H1 (cell line): Measurements from ENCODE around the gene HAVCR1. TPM values are rescaled to one million over a fixed set of nuclear protein-coding genes. Genes with fewer than 3 reads are reported as not detected.
"Not testable (repeated sequence)": the region's sequence is repeated elsewhere in the genome, so short reads cannot be mapped to it uniquely, and the experiment has no call there.

Source experiments
- CTCF ChIA-PET: fragments of 300-600 bp; sonication (Branson Sonifier 250); formaldehyde crosslinking; loops from one replicate; lab custom pipeline; 2021; ENCODE audit not compliant: partially characterized antibody; lab: Charles Lee
- POLR2A ChIA-PET: fragments of 300-600 bp; sonication (Branson Sonifier 250); formaldehyde crosslinking; loops from one replicate; lab custom pipeline; 2021; ENCODE audit warnings: inconsistent platforms; ENCODE audit not compliant: partially characterized antibody; lab: Charles Lee
- DNase-seq, 2 experiments: peaks; one replicate each; pipeline versions ENCODE4 v3.0.0 to v3.0.0-alpha.2; 2010 to 2022; ENCODE audit warnings: low spot score in 2 of 2, low read depth in 1 of 2, mixed read lengths in 1 of 2
- FAIRE-seq: peaks from 2 replicates; lab custom pipeline; 2011; peaks lifted over from hg19 to GRCh38; lab: Jason Lieb, UNC
- H2AFZ ChIP-seq: 2 replicates; pipeline ENCODE4 v1.8.1; 2012; ENCODE audit warnings: low read length, inconsistent platforms
- H2AK5ac ChIP-seq: 2 replicates; pipeline ENCODE4 v1.6.1; 2013; ENCODE audit warnings: low read depth, low read length
- H2BK120ac ChIP-seq: replicated peaks from 2 replicates; pipeline ENCODE3; 2013; ENCODE audit warnings: low read depth, low read length, inconsistent platforms
- H2BK12ac ChIP-seq: 2 replicates; pipeline ENCODE4 v1.6.1; 2013; ENCODE audit warnings: low read depth, low read length
- H2BK15ac ChIP-seq: 2 replicates; pipeline ENCODE4 v1.6.1; 2013; ENCODE audit warnings: low read length
- H2BK20ac ChIP-seq: 2 replicates; pipeline ENCODE4 v1.6.1; 2013; ENCODE audit warnings: low read length
- H2BK5ac ChIP-seq: 2 replicates; pipeline ENCODE4 v1.6.1; 2013; ENCODE audit warnings: low read depth, low read length
- H3K14ac ChIP-seq: 2 replicates; pipeline ENCODE4 v1.6.1; 2013; ENCODE audit warnings: inconsistent platforms; ENCODE audit not compliant: insufficient read length
- H3K18ac ChIP-seq: 2 replicates; pipeline ENCODE4 v1.6.1; 2013; ENCODE audit warnings: low read length; ENCODE audit errors: extremely low read depth
- H3K23ac ChIP-seq: 2 replicates; pipeline ENCODE4 v1.6.1; 2013; ENCODE audit warnings: inconsistent platforms; ENCODE audit not compliant: insufficient read length
- H3K23me2 ChIP-seq: 2 replicates; pipeline ENCODE4 v1.6.1; 2013; ENCODE audit warnings: low read depth, low read length
- H3K27ac ChIP-seq: 2 replicates; pipeline ENCODE4 v1.6.1; 2011; ENCODE audit warnings: low read depth, low read length, inconsistent platforms
- H3K27me3 ChIP-seq, 4 experiments: replicated peaks in 1 of 4; 1 replicate in 1 of 4; 2 replicates in 3 of 4; pipeline versions ENCODE4 v1.6.1 to v1.8.1; 2011 to 2013; ENCODE audit warnings: low read length in 3 of 4, mild to moderate bottlenecking in 3 of 4, inconsistent platforms in 2 of 4, mixed read lengths in 2 of 4, moderate library complexity in 1 of 4; ENCODE audit not compliant: control insufficient read depth in 3 of 4, insufficient read depth in 3 of 4; ENCODE audit errors: extremely low read depth in 1 of 4
- H3K36me3 ChIP-seq, 4 experiments: 2 replicates each; pipeline versions ENCODE4 v1.6.1 to v1.8.1; 2011 to 2013; ENCODE audit warnings: mild to moderate bottlenecking in 4 of 4, low read length in 3 of 4, moderate library complexity in 2 of 4, control low read depth in 1 of 4, inconsistent platforms in 1 of 4; ENCODE audit not compliant: insufficient read depth in 4 of 4, control insufficient read depth in 2 of 4
- H3K4ac ChIP-seq: replicated peaks from 2 replicates; pipeline ENCODE3; 2013; ENCODE audit warnings: low read length, low read depth, mixed read lengths, inconsistent platforms; ENCODE audit not compliant: insufficient read length
- H3K4me1 ChIP-seq, 4 experiments: replicated peaks in 1 of 4; 1 replicate in 1 of 4; 2 replicates in 3 of 4; pipeline versions ENCODE4 v1.6.1 to v1.8.1; 2011 to 2013; ENCODE audit warnings: low read length in 3 of 4, inconsistent platforms in 2 of 4, mixed read lengths in 1 of 4; ENCODE audit not compliant: insufficient read depth in 4 of 4, control insufficient read depth in 3 of 4
- H3K4me2 ChIP-seq, 2 experiments: 2 replicates each; pipeline versions ENCODE4 v1.6.1 to v1.8.1; 2011 to 2013; ENCODE audit warnings: low read depth in 2 of 2, low read length in 2 of 2, control low read depth in 1 of 2, inconsistent platforms in 1 of 2, mild to moderate bottlenecking in 1 of 2; ENCODE audit not compliant: insufficient read depth in 1 of 2
- H3K4me3 ChIP-seq, 4 experiments: fragments of 200-600, 300-600 bp in 1 of 4; sonication (generic), shearing (Covaris generic), sonication (Bioruptor Twin) in 1 of 4; 2 replicates each; pipeline versions ENCODE4 v1.5.1 to v1.8.1; 2011 to 2016; ENCODE audit warnings: low read length in 4 of 4, low read depth in 3 of 4, control low read depth in 2 of 4, inconsistent platforms in 2 of 4, mild to moderate bottlenecking in 2 of 4, mixed read lengths in 1 of 4, moderate library complexity in 1 of 4; ENCODE audit not compliant: insufficient read depth in 2 of 4; ENCODE audit errors: extremely low read depth in 1 of 4
- H3K56ac ChIP-seq: replicated peaks from 2 replicates; pipeline ENCODE3; 2013; ENCODE audit warnings: low read depth, mild to moderate bottlenecking, mixed read lengths, low read length, inconsistent platforms; ENCODE audit not compliant: insufficient read length
- H3K79me1 ChIP-seq: 2 replicates; pipeline ENCODE4 v1.6.1; 2013; ENCODE audit warnings: low read depth, low read length, control low read depth
- H3K79me2 ChIP-seq, 2 experiments: 2 replicates each; pipeline versions ENCODE4 v1.6.1 to v1.8.1; 2012 to 2013; ENCODE audit warnings: low read length in 2 of 2, mild to moderate bottlenecking in 2 of 2, inconsistent platforms in 1 of 2; ENCODE audit not compliant: insufficient read depth in 2 of 2, control insufficient read depth in 1 of 2
- H3K9ac ChIP-seq, 4 experiments: replicated peaks in 1 of 4; 1 replicate in 1 of 4; 2 replicates in 3 of 4; pipeline versions ENCODE4 v1.6.1 to v1.8.1; 2011 to 2013; ENCODE audit warnings: low read depth in 3 of 4, low read length in 3 of 4, control low read depth in 2 of 4, mild to moderate bottlenecking in 2 of 4, moderate library complexity in 2 of 4, inconsistent platforms in 1 of 4; ENCODE audit errors: extremely low read depth in 1 of 4
- H3K9me3 ChIP-seq, 2 experiments: 2 replicates each; pipeline versions ENCODE4 v1.6.1 to v1.8.1; 2012 to 2013; ENCODE audit warnings: mild to moderate bottlenecking in 2 of 2, moderate library complexity in 2 of 2, control low read depth in 1 of 2, inconsistent platforms in 1 of 2, low read depth in 1 of 2, low read length in 1 of 2, mixed read lengths in 1 of 2; ENCODE audit not compliant: insufficient read depth in 2 of 2
- H4K20me1 ChIP-seq, 2 experiments: replicated peaks in 1 of 2; 2 replicates each; pipeline versions ENCODE3 to v1.8.1; 2011 to 2013; ENCODE audit warnings: inconsistent platforms in 2 of 2, low read length in 2 of 2, mild to moderate bottlenecking in 1 of 2; ENCODE audit not compliant: insufficient read depth in 2 of 2, control insufficient read depth in 1 of 2
- H4K5ac ChIP-seq: 2 replicates; pipeline ENCODE4 v1.6.1; 2013; ENCODE audit warnings: low read length, low read depth, mixed read lengths, inconsistent platforms; ENCODE audit not compliant: insufficient read length
- H4K8ac ChIP-seq: 2 replicates; pipeline ENCODE4 v1.8.0; 2013; ENCODE audit warnings: mild to moderate bottlenecking, moderate library complexity, low read length, inconsistent platforms; ENCODE audit not compliant: insufficient read depth; ENCODE audit errors: extremely low read depth
- H4K91ac ChIP-seq: replicated peaks from 2 replicates; pipeline ENCODE3; 2013; ENCODE audit warnings: low read length, mixed read lengths, inconsistent platforms; ENCODE audit not compliant: insufficient read length
- JUN ChIP-seq: IDR thresholded peaks from 2 replicates; pipeline ENCODE4 v1.6.1; 2011; ENCODE audit warnings: low read depth, mild to moderate bottlenecking, improper control_type of control experiment, low read length
- JUND ChIP-seq: IDR thresholded peaks from 2 replicates; pipeline ENCODE4 v1.6.1; 2011; ENCODE audit warnings: mild to moderate bottlenecking, improper control_type of control experiment, low read length
- WGBS, 2 experiments: shearing (Covaris generic) in 1 of 2; methylation state at CpG; one replicate each; pipeline versions ENCODE4 v1.1.6 to v1.1.7; 2013 to 2015; ENCODE audit warnings: low lambda C conversion rate in 2 of 2, mixed read lengths in 2 of 2, inconsistent platforms in 1 of 2, low coverage in 1 of 2, missing lambda C conversion rate in 1 of 2; ENCODE audit not compliant: insufficient replicate concordance in 2 of 2, insufficient coverage in 1 of 2, insufficient read length in 1 of 2; ENCODE audit errors: extremely low coverage in 1 of 2, missing lambda C conversion rate in 1 of 2; 5-methylcytosine and 5-hydroxymethylcytosine counted together
- polyA plus RNA-seq, 7 experiments: library from polyadenylated mRNA; depleted of rRNA in 3 of 7; stranded (reverse) in 5 of 7; unstranded in 2 of 7; fragments of >200 nt in 5 of 7; fragments of 200-250 nt in 2 of 7; gene quantifications; 1 replicate in 5 of 7; 2 replicates in 1 of 7; 4 replicates in 1 of 7; pipeline versions ENCODE4 v1.2.1 to v1.2.3, GENCODE V29; 2011 to 2013; ENCODE audit warnings: missing spikeins in 2 of 7, mixed read lengths in 2 of 7
- total RNA-seq: library from RNA; stranded (reverse); fragmentation: NEBNext Ultra II Directional; extraction: Animal tissue kit (Norgen Biotek cat#: 25700); gene quantifications from 2 replicates; pipeline ENCODE4 v1.2.1, GENCODE V29; 2021

The HAVCR1 gene
- total and polyA plus RNA-seq, 2 of the 8 experiments (the other 6 are each of a cell fraction or from before 2014, with no cell fraction given): not detected

DNA sequence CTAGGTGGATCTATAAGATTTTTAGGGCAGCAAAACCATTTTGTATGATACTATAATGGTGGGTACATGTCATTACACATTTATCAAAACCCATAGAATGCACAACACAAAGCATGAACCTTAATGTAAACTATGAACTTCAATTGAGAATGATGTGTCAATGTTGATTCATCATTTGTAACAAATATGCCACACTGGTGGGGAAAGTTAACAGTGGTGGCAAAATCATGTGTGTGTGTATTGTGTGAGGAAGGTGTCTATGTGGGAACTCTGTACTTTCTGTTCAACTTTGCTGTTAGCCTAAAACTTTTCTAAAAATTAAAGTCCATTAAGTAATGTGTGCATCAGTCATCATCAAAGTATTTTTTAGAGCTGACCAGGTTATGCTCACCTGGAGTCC is 38.9 kb downstream of the HAVCR1 start:
- Histone ChIP-seq H3K4me1 (no peaks in the 10 kb centered on the region), H3K23ac (no peak overlapping the region), H3K56ac (no peak overlapping the region), H3K4me3 (no peak overlapping the region), H2BK20ac (no peak overlapping the region), H3K14ac (no peak overlapping the region), H4K91ac (no peak overlapping the region), H4K5ac (no peak overlapping the region), H2AFZ (no peak overlapping the region), H4K8ac (no peak overlapping the region), H2BK12ac (no peak overlapping the region), H3K79me1 (no peaks in the 10 kb centered on the region), H3K27ac (no peak overlapping the region), H2BK120ac (no peak overlapping the region), H4K20me1 (no peaks in the 10 kb centered on the region), H3K36me3 (no peaks in the 10 kb centered on the region), H3K18ac (no peak overlapping the region), H3K9ac (no peak overlapping the region), H2AK5ac (no peak overlapping the region), H3K9me3 (peaks cover 0 to 3% of the 10 kb centered on the region in 2 experiments; a peak in 2 of 4 replicates), H2BK5ac (no peak overlapping the region), H3K27me3 (no peaks in the 10 kb centered on the region; a peak in 1 of 7 replicates), H3K79me2 (no peaks in the 10 kb centered on the region), H3K4me2 (no peak overlapping the region), H3K4ac (no peak overlapping the region), H2BK15ac (no peak overlapping the region), H3K23me2 (peaks cover 1% of the 10 kb centered on the region; the same call in 1 of the 2 replicates)
- TF ChIP-seq JUN (no peak), JUND (no peak)
- POLR2A ChIA-PET: no interaction called here
- no peak for DNase-seq
- CTCF ChIA-PET: interaction anchor here (0.6 to 1.6 kb wide), 3 partner anchors 85 to 405 kb away, joined by 3 read pairs; no protein-coding TSS in a partner anchor
- FAIRE-seq: no peak

DNA sequence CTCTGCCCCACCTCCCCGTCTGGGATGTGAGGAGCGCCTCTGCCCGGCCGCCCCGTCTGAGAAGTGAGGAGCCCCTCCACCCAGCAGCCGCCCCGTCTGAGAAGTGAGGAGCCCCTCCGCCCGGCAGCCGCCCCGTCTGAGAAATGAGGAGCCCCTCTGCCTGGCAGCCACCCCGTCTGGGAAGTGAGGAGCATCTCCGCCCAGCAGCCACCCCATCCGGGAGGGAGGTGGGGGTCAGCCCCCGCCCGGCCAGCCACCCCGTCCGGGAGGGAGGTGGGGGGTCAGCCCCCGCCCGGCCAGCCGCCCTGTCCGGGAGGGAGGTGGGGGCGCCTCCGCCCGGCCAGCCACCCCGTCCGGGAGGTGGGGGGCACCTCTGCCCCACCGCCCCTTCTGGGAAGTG is 44.8 kb downstream of the HAVCR1 start:
- H3K4me3 ChIP-seq, H3K4ac ChIP-seq, H4K5ac ChIP-seq, H4K20me1 ChIP-seq, H2AK5ac ChIP-seq, H2BK20ac ChIP-seq, H2AFZ ChIP-seq, H3K18ac ChIP-seq, H3K36me3 ChIP-seq, H3K9ac ChIP-seq, H2BK12ac ChIP-seq, H4K91ac ChIP-seq, H3K9me3 ChIP-seq, H2BK120ac ChIP-seq, H2BK5ac ChIP-seq, CTCF ChIA-PET, FAIRE-seq, DNase-seq, H4K8ac ChIP-seq, H3K79me1 ChIP-seq, H3K4me2 ChIP-seq, H3K56ac ChIP-seq, H3K23me2 ChIP-seq, H3K27me3 ChIP-seq, H3K27ac ChIP-seq, H3K23ac ChIP-seq, H2BK15ac ChIP-seq, H3K4me1 ChIP-seq, POLR2A ChIA-PET, H3K14ac ChIP-seq, H3K79me2 ChIP-seq: not testable (repeated sequence)
- 0% methylated on average over 1 of the region's 28 CpGs; no CpG with 5 or more reads in 1 of the 2 experiments for WGBS, 2 experiments
